ENCODE measurements around the gene MAP1LC3A. TPM values are rescaled to one million over a fixed set of nuclear protein-coding genes. Genes with fewer than 3 reads are reported as not detected.

MAP1LC3A gene
- total RNA-seq, 1 experiment from 2014 or later: not detected

DNA sequence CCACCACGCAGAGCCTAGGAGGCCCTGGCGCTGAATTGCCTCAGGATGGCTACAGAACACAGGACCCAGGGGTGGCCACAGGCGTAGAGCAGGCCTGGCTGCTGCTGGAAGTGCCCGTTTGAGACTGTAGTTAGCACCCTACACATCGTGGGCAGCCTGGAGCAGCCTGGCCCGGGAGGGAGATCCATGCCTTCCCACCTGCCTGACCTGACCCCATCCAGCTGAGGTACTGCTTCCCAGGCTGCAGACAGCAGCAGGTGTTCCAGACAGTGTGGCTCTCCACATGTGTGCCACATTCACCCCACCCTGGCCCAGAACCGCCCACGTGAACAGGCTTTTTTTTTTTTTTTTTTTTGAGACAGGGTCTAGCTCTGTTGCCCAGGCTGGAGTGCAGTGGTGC lies 20.9 kb upstream of the MAP1LC3A start:
- Histone ChIP-seq H3K27ac (no peak overlapping the region), H3K36me3 (ENCODE audit: low read depth) (peaks cover 18% of the 10 kb centered on the region), H3K4me2 (no peak overlapping the region), H3K4me1 (replicated peaks; ENCODE audit: insufficient read depth) (no peaks in the 10 kb centered on the region), H3K9me2 (ENCODE audit: insufficient read depth) (no peaks in the 10 kb centered on the region), H2AFZ (no peak overlapping the region), H3K27me3 (ENCODE audit: insufficient read depth, low read depth) (no peaks in the 10 kb centered on the region), H3K4me3 (no peak overlapping the region), H3K79me2 (ENCODE audit: low read depth) (no peaks in the 10 kb centered on the region), H4K20me1 (ENCODE audit: insufficient read depth) (no peaks in the 10 kb centered on the region), H3F3A (ENCODE audit: insufficient read depth, low read depth) (peaks cover 4% of the 10 kb centered on the region; the same call in 1 of the 2 replicates), H3K9me3 (ENCODE audit: insufficient read depth, low read depth) (no peaks in the 10 kb centered on the region)
- ChIA-PET CTCF (no interaction called here), POLR2A (ENCODE audit: unreplicated experiment) (no interaction called here)
- intact Hi-C loops (cut with micrococcal nuclease; ENCODE audit: unreplicated experiment): no loop called here
- DNase-seq: no peak
- TF ChIP-seq, protein P1, sequence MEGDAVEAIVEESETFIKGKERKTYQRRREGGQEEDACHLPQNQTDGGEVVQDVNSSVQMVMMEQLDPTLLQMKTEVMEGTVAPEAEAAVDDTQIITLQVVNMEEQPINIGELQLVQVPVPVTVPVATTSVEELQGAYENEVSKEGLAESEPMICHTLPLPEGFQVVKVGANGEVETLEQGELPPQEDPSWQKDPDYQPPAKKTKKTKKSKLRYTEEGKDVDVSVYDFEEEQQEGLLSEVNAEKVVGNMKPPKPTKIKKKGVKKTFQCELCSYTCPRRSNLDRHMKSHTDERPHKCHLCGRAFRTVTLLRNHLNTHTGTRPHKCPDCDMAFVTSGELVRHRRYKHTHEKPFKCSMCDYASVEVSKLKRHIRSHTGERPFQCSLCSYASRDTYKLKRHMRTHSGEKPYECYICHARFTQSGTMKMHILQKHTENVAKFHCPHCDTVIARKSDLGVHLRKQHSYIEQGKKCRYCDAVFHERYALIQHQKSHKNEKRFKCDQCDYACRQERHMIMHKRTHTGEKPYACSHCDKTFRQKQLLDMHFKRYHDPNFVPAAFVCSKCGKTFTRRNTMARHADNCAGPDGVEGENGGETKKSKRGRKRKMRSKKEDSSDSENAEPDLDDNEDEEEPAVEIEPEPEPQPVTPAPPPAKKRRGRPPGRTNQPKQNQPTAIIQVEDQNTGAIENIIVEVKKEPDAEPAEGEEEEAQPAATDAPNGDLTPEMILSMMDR (conservative IDR thresholded peaks at IDR 0.05): no peak
- no peak for TF ChIP-seq EZH2 (IDR thresholded peaks at IDR 0.05; ENCODE audit: low read depth)
- no TSS peak for BruUV-seq (replicated peaks)

- no peaks in the 10 kb centered on the region for H4K20me1 ChIP-seq (ENCODE audit: insufficient read depth)
- no peaks in the 10 kb centered on the region for H3K27me3 ChIP-seq (ENCODE audit: insufficient read depth, low read depth)
- H3K4me3 ChIP-seq: no peak overlapping the region
- H3F3A ChIP-seq (ENCODE audit: insufficient read depth, low read depth): peaks cover 4% of the 10 kb centered on the region; the same call in 1 of the 2 replicates
- H3K79me2 ChIP-seq (ENCODE audit: low read depth): no peaks in the 10 kb centered on the region
- H3K4me2 ChIP-seq: no peak overlapping the region
- intact Hi-C loops (cut with micrococcal nuclease; ENCODE audit: unreplicated experiment): no loop called here
- H3K27ac ChIP-seq: peak overlapping the region; percentile 37; the same call in 1 of the 2 replicates
- no peaks in the 10 kb centered on the region for H3K9me2 ChIP-seq (ENCODE audit: insufficient read depth)
- ChIA-PET POLR2A (ENCODE audit: unreplicated experiment) (no interaction called here), CTCF (interaction anchor here (0.6 kb wide), 1 partner anchor 281 kb away, joined by 3 read pairs; no protein-coding TSS in a partner anchor)
- H3K9me3 ChIP-seq (ENCODE audit: insufficient read depth, low read depth): no peaks in the 10 kb centered on the region
- H3K4me1 ChIP-seq (replicated peaks; ENCODE audit: insufficient read depth): no peaks in the 10 kb centered on the region
- peak in 1 of 2 experiments; percentile 41 for DNase-seq
- peaks cover 18% of the 10 kb centered on the region for H3K36me3 ChIP-seq (ENCODE audit: low read depth)
- BruUV-seq (replicated peaks): no TSS peak
- TF ChIP-seq, protein P1 (conservative IDR thresholded peaks at IDR 0.05): peak; percentile 86
- no peak for TF ChIP-seq EZH2 (IDR thresholded peaks at IDR 0.05; ENCODE audit: low read depth)
- H2AFZ ChIP-seq: no peak overlapping the region
Observed at GRCh38 chr20:34538671-34539123, 19.8 kb upstream of the MAP1LC3A start.

DNA sequence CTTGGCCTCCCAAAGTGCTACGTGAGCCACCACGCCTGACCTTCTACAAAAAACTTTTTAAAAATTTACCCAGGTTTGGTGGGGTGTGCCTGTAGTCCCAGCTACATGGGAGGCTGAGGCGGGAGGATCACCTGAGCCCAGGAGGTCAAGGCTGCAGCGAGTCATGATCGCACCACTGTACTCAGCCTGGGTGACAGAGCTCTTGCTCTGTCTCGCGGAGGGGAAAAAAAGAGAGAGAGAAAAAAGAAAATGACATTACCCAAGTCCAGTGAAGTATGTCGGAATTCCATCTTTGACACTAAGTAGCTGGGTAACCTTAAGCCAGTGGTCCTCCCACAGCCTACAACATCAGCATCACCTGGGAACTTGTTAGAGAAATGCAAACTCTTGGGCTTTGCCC lies 18.8 kb upstream of the MAP1LC3A start:
- intact Hi-C loops (cut with micrococcal nuclease; ENCODE audit: unreplicated experiment): no loop called here

More for the DNA sequence above, 18.8 kb upstream of the MAP1LC3A start:
- ChIA-PET POLR2A (ENCODE audit: unreplicated experiment) (interaction anchor here (0.6 kb wide), 1 partner anchor 933 kb away, joined by 4 read pairs; no protein-coding TSS in a partner anchor), CTCF (no interaction called here)
- Histone ChIP-seq H3K9me3 (ENCODE audit: insufficient read depth, low read depth) (no peaks in the 10 kb centered on the region), H3K36me3 (ENCODE audit: low read depth) (peaks cover 14% of the 10 kb centered on the region; the same call in 1 of the 2 replicates), H3K4me2 (no peak overlapping the region), H3K27me3 (ENCODE audit: insufficient read depth, low read depth) (no peaks in the 10 kb centered on the region), H4K20me1 (ENCODE audit: insufficient read depth) (no peaks in the 10 kb centered on the region), H3K27ac (no peak overlapping the region), H2AFZ (no peak overlapping the region), H3K79me2 (ENCODE audit: low read depth) (no peaks in the 10 kb centered on the region), H3F3A (ENCODE audit: insufficient read depth, low read depth) (peaks cover 4% of the 10 kb centered on the region; the same call in 1 of the 2 replicates), H3K9me2 (ENCODE audit: insufficient read depth) (no peaks in the 10 kb centered on the region), H3K4me3 (no peak overlapping the region), H3K4me1 (replicated peaks; ENCODE audit: insufficient read depth) (no peaks in the 10 kb centered on the region)
- no peak for TF ChIP-seq EZH2 (IDR thresholded peaks at IDR 0.05; ENCODE audit: low read depth)
- TF ChIP-seq, protein P1 (conservative IDR thresholded peaks at IDR 0.05): no peak
- no peak for DNase-seq
- no TSS peak for BruUV-seq (replicated peaks)

Measured in PC-9 (cell line).